MM.1S (cell line): Measurements from ENCODE around the gene METTL9.
"Not testable (repeated sequence)": the region's sequence is repeated elsewhere in the genome, so short reads cannot be mapped to it uniquely, and the experiment has no call there.

Experiments used
- EZH2 ChIP-seq: fragments of 300-600 bp; sonication (generic); optimal IDR thresholded peaks from 2 replicates; pipeline ENCODE3; 2017; ENCODE audit warnings: low read depth, mild to moderate bottlenecking, antibody characterized with exemption, low read length, mixed read lengths
- EZH2phosphoT487 ChIP-seq: fragments of 300-600 bp; sonication (generic); IDR thresholded peaks from 2 replicates; pipeline ENCODE4 v1.6.1; 2018; ENCODE audit warnings: antibody characterized with exemption, low read length
- TF ChIP-seq, protein P1 (sequence below): fragments of 300-600 bp; sonication (generic); IDR thresholded peaks from 2 replicates; pipeline ENCODE4 v1.5.1; 2016; ENCODE audit warnings: antibody characterized with exemption, low read length, mixed read lengths

DNA sequence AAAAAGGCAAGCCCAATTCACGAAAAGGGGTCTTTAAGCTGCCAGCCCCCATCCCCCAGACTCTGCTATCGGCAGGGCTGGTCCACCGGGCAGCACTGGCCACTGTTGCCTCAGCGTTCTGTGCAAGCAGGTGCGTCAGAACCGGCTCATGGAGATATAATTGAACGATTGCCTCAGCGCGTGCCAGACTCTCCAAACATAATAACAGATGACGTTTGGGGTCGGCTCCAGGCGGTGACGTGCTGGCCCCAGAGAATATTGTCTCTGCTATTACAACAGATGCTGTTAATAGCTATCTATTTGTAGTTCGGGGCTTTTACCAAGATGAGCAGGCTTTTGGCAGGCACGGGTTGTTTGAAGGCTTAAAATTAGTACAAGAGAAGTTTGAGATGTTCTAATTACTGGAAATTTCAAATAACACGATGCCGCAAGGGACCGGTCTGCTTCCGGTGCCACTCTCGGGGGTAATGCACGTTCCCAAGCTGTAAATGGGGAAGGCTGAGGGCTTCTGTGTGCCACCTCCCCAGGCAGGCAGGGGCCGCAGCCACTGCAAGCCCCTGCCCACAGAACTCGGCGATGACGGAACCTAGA lies 42.6 kb upstream of the METTL9 start:
- TF ChIP-seq EZH2, EZH2phosphoT487: not testable (repeated sequence)
- TF ChIP-seq, protein P1, sequence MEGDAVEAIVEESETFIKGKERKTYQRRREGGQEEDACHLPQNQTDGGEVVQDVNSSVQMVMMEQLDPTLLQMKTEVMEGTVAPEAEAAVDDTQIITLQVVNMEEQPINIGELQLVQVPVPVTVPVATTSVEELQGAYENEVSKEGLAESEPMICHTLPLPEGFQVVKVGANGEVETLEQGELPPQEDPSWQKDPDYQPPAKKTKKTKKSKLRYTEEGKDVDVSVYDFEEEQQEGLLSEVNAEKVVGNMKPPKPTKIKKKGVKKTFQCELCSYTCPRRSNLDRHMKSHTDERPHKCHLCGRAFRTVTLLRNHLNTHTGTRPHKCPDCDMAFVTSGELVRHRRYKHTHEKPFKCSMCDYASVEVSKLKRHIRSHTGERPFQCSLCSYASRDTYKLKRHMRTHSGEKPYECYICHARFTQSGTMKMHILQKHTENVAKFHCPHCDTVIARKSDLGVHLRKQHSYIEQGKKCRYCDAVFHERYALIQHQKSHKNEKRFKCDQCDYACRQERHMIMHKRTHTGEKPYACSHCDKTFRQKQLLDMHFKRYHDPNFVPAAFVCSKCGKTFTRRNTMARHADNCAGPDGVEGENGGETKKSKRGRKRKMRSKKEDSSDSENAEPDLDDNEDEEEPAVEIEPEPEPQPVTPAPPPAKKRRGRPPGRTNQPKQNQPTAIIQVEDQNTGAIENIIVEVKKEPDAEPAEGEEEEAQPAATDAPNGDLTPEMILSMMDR = not testable (repeated sequence)
